Neuron (in vitro differentiated cells): ENCODE results near the gene NCKAP1.
"Not testable (repeated sequence)": the region's sequence is repeated elsewhere in the genome, so short reads cannot be mapped to it uniquely, and the experiment has no call there.

Experiments
- H2AFZ ChIP-seq: one replicate; pipeline ENCODE4 v1.6.1; 2013; ENCODE audit warnings: low read depth, mild to moderate bottlenecking, inconsistent platforms, low read length, moderate library complexity
- H3K27me3 ChIP-seq: one replicate; pipeline ENCODE4 v1.6.1; 2013; ENCODE audit warnings: low read length; ENCODE audit not compliant: insufficient read depth
- H3K36me3 ChIP-seq: one replicate; pipeline ENCODE4 v1.6.1; 2013; ENCODE audit warnings: low read length; ENCODE audit not compliant: insufficient read depth
- H3K4me1 ChIP-seq: one replicate; pipeline ENCODE4 v1.6.1; 2013; ENCODE audit warnings: low read length; ENCODE audit not compliant: insufficient read depth
- H3K4me3 ChIP-seq: 2 replicates; pipeline ENCODE4 v1.5.1; 2013; ENCODE audit warnings: mild to moderate bottlenecking, low read length, moderate library complexity
- H3K9me3 ChIP-seq: one replicate; pipeline ENCODE4 v1.6.1; 2013; ENCODE audit warnings: low read length

The NCKAP1 gene

DNA sequence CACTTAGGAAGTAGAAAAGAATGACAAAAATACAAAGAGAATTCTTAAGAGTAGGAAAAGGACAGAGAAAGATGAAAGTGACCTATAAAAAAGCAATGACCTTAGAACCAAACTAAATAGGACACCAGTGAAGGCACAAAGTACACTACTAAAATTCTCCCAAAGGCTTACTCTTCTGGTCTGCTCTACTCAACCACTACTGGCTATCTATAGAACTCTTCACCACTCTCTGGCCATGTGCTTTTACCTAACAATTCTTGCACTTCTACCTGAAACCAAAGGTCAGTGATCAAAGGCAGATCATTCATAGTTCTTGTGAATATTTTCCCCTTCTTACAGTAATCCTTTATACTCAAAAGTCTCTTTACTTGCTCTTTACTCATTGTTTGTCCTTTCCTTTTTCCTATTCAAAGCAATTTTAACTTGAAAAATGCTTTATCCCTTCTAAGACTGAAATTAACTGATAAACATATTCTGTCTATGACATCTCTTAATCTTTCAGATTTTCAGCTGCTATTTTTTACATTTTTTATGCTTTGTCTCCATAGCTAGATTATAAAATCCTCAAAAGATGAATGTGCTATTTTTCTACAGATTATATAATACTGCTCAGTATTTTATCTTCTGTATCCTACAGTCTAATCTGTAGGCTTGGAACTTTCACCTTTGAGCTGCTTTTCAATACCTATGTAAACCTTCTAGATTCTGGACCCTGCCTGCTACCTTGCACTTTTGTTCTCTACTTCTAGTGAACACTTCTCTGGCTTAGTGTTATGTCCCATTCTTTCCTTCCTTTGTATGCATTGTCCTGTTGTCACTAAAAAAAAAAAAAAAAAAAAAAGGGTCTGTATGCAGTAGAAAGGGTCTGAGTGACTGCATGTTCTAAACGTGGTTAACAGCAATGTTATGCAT lies 64.6 kb downstream of the NCKAP1 start:
- peaks cover 9% of the 10 kb centered on the region for H3K4me1 ChIP-seq
- H2AFZ ChIP-seq, result no peak overlapping the region
- H3K27me3 ChIP-seq, result no peaks in the 10 kb centered on the region
- peaks cover 64% of the 10 kb centered on the region for H3K36me3 ChIP-seq
- peaks cover 13% of the 10 kb centered on the region for H3K9me3 ChIP-seq
- no peak overlapping the region for H3K4me3 ChIP-seq

DNA sequence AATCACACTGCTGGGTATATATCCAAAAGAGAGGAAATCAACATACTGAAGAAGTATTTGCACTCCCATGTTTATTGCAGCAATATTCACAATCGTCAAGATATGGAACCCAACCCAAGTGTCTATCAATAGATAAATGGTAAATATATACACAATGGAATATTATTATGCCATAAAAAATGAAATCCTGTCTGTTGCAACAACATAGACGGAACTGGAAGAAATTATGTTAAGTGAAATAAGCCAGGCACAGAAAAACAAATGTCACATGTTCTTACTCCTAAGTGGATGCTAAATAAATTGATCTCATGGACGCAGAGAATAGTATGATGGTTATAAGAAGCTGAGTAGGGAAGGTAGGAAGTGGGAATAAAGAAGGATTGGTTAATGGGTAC lies 65.7 kb downstream of the NCKAP1 start:
- Histone ChIP-seq H3K27me3 (no peaks in the 10 kb centered on the region), H3K9me3 (peaks cover 13% of the 10 kb centered on the region), H2AFZ (no peak overlapping the region), H3K4me3 (no peak overlapping the region), H3K36me3 (peaks cover 65% of the 10 kb centered on the region), H3K4me1 (peaks cover 9% of the 10 kb centered on the region)

DNA sequence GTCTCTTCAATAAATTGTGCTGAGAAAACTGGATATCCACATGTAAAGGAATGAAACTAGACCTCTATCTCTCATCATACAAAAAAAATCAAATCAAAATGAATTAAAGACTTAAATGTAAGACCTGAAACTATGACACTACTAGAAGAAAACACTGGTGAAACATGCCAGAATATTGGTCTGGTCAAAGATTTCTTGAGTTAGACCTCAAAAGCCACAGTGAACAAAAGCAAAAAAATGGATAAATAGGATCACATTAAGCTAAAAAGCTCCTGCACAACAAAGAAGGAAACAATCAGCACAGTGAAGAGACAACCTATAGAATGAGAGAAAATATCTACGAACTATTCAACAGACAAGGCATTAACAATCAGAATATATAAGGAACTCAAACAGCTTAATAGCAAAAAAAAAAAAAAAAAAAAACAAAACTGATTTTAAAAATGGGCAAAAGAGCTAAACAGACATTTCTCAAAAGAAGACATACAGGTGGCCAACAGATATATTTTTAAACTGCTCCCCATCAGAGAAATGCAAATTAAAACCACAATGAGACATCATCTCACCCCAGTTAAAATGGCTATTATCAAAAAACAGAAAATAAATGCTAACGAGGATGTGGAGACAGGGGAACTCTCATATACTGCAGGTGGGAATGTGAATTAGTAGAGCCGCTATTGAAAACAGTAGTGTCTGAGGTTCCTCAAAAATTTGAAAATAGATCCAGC lies 66.3 kb downstream of the NCKAP1 start:
- no peaks in the 10 kb centered on the region for H3K27me3 ChIP-seq
- H3K9me3 ChIP-seq, result peaks cover 13% of the 10 kb centered on the region
- peaks cover 62% of the 10 kb centered on the region for H3K36me3 ChIP-seq

DNA sequence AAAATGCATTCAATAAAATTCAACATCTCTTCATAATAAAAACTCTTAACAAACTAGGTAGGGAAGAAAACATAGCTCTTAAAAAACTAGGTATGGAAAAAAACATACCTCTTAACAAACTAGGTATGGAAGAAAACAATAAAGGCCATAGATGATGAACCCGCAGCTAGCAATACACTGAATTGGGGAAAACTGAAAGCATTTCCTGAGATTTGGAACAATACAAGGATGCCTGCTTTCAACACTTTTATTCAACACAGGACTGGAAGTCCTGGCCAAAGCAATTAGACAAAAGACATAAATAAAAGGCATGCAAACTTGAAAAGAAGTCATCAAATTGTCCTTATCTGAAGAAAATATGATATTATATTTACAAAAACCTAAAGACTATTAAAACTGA lies 67.8 kb downstream of the NCKAP1 start:
- peaks cover 61% of the 10 kb centered on the region for H3K36me3 ChIP-seq
- H3K4me3 ChIP-seq, result no peak overlapping the region
- H3K4me1 ChIP-seq, result peaks cover 9% of the 10 kb centered on the region
- no peaks in the 10 kb centered on the region for H3K27me3 ChIP-seq
- H2AFZ ChIP-seq, result no peak overlapping the region
- peaks cover 13% of the 10 kb centered on the region for H3K9me3 ChIP-seq

More for the DNA sequence above, 66.3 kb downstream of the NCKAP1 start:
- no peak overlapping the region for H3K4me3 ChIP-seq
- peaks cover 9% of the 10 kb centered on the region for H3K4me1 ChIP-seq
- no peak overlapping the region for H2AFZ ChIP-seq

DNA sequence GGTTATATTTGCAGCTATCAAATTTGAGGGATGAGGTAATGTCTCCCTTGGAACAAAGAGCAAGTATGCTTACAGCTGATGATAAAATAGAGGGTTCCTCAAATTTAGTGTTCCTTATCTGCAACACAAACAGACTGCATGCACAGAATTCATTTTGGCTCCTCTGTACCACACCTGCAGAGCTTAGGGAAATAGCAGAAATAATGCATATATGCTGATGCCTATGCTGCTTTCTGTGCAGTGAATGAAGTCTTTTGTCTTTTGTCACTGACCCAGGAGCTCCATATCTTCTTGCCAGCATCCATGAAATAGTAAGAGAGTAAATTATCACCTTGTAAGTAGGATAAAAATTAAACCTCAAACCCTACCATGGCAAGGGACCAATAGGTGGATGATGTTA lies 69.8 kb downstream of the NCKAP1 start:
- no peak overlapping the region for H3K4me3 ChIP-seq
- peaks cover 13% of the 10 kb centered on the region for H3K9me3 ChIP-seq
- H3K36me3 ChIP-seq, result peaks cover 66% of the 10 kb centered on the region
- H3K4me1 ChIP-seq, result no peaks in the 10 kb centered on the region
- no peaks in the 10 kb centered on the region for H3K27me3 ChIP-seq
- no peak overlapping the region for H2AFZ ChIP-seq

DNA sequence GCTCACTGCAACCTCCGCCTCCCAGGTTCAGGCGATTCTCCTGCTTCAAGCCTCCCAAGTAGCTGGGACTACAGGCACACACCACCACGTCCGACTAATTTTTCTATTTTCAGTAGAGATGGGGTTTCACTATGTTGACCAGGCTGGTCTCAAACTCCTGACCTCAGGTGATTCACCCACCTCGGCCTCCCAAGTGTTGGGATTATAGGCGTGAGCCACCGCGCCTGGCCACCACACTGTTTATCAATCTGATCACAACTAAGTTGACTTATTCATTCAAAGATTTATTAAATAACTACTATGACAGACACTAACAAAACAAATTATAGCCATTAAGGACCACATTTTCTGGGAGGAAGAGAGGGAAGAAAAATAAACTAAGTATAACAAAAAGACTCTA lies 71.9 kb downstream of the NCKAP1 start:
- H3K4me1 ChIP-seq, H3K4me3 ChIP-seq: not testable (repeated sequence)
- H3K36me3 ChIP-seq, result peaks cover 65% of the 10 kb centered on the region

DNA sequence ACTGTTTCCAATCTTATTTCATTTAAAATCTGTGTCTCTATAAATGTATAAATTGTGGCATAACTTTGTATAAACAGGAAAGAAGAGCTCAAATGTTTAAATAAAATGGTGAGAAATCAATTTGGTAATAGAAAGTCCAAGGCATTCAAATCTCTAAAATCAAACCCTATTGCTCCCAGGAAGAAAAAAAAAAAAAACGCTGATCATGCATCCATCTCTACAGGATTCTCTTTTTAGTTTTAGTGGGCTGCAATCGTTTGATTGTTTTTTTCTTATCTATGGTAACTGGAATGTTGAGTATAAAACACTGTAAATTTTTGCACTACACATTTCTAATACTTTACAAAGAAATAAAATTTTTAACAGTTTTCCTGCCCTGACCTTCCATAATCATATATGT lies 75.6 kb downstream of the NCKAP1 start:
- peaks cover 52% of the 10 kb centered on the region for H3K36me3 ChIP-seq
- H3K4me3 ChIP-seq, result no peak overlapping the region
- no peaks in the 10 kb centered on the region for H3K4me1 ChIP-seq
- H3K27me3 ChIP-seq, result no peaks in the 10 kb centered on the region
- H2AFZ ChIP-seq, result no peak overlapping the region
- H3K9me3 ChIP-seq, result no peaks in the 10 kb centered on the region

More for the DNA sequence above, 71.9 kb downstream of the NCKAP1 start:
- H3K27me3 ChIP-seq, H2AFZ ChIP-seq, H3K9me3 ChIP-seq: not testable (repeated sequence)

DNA sequence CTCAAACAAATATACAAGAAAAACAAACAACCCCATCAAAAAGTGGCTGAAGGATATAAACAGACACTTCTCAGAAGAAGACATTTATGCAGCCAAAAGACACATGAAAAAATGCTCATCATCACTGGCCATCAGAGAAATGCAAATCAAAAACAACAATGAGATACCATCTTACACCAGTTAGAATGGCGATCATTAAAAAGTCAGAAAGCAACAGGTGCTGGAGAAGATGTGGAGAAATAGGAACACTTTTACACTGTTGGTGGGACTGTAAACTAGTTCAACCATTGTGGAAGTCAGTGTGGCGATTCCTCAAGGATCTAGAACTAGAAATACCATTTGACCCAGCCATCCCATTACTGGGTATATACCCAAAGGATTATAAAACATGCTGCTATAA lies 77.4 kb downstream of the NCKAP1 start:
- not testable (repeated sequence) for H3K4me3 ChIP-seq, H3K9me3 ChIP-seq, H2AFZ ChIP-seq, H3K27me3 ChIP-seq, H3K4me1 ChIP-seq
- H3K36me3 ChIP-seq, result peaks cover 55% of the 10 kb centered on the region

DNA sequence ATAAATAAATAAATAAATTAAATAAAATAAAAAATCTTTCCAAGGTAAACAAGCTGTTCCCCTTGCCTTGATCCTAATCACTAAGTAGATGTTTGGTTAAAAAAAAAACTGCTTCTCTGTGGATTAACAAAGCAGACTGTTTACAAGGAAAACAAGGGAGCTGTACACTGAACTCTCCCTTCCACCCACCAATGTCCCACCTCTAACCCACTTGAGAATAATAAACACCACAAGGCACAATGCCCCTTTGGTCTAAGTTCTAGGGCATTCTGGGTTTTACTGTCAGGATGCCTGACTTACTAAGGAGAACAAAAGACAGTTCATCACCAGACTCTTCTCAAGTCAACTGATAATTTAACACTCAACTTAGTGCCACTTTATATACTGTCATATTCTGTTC lies 83.5 kb downstream of the NCKAP1 start:
- H3K27me3 ChIP-seq, result no peaks in the 10 kb centered on the region
- H3K9me3 ChIP-seq, result no peaks in the 10 kb centered on the region
- H3K4me3 ChIP-seq, result no peak overlapping the region
- no peaks in the 10 kb centered on the region for H3K4me1 ChIP-seq
- no peak overlapping the region for H2AFZ ChIP-seq
- peaks cover 66% of the 10 kb centered on the region for H3K36me3 ChIP-seq

DNA sequence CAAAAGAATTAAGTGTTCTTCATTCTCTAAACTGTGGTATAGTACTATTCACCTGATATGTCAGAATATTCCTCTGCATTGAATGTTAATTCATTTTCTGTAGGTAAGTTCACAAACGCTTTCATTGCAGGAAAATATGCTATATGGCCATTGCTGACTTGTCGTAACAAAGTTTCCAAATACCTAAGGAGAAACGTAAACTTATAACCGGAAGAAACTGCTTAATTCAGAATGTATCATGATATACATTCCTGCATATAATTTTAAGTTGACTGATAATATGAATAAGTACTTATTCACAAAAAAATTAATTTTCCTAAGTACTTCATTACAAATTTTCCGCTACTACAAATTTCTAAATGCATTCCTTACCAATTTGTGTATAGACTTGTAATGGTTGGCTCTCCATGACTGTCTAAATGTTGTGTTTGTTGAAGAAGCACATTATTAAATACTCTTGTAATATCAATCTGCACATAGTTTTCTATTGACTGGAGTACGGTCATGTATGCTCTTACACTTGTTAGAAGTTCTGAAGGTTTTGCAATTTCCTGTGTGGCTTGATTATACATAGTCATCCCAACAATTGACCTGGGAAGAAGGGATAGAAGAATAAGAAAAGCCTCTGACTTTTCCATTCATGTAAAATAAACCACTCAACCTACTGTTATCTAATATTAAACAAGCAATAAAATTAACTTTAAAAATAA lies 85.4 kb downstream of the NCKAP1 start:
- no peaks in the 10 kb centered on the region for H3K9me3 ChIP-seq
- H3K27me3 ChIP-seq, result no peaks in the 10 kb centered on the region
- H2AFZ ChIP-seq, result no peak overlapping the region
- H3K36me3 ChIP-seq, result peaks cover 60% of the 10 kb centered on the region
- H3K4me3 ChIP-seq, result no peak overlapping the region
- no peaks in the 10 kb centered on the region for H3K4me1 ChIP-seq

DNA sequence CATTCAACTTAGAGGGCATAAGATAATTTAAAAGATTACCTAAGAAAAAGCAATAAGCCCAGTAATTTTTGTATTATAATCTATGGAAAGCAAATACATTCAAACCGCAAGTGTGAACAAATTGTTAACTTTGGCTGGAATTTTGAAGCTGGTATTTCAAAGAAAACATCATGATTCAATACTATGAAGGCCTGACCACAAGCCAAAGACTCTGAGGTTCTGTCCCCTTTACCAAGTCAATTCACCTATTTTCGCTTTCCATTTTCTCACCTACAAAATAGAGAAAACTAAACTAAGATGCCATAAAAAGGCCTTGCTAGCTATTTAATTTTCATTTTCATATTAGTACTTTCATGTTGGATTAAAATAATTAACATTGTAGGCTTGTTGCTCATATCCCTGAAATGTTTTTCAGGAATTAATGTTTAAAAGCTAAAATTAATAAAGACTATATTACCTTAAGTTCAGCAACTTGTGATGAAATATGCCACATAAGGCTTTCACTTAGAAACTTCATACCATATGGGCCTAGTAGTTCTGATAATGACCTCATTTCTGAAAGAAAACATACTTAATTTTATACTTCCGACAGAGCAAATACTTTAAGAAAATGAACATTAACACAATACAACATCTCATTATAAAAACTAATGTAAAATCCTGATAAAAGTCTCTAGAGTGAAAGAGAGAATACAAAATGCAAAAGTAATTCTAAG lies 86.2 kb downstream of the NCKAP1 start:
- Histone ChIP-seq H2AFZ (no peak overlapping the region), H3K27me3 (no peaks in the 10 kb centered on the region), H3K9me3 (no peaks in the 10 kb centered on the region), H3K4me3 (no peak overlapping the region), H3K36me3 (peaks cover 57% of the 10 kb centered on the region), H3K4me1 (no peaks in the 10 kb centered on the region)

DNA sequence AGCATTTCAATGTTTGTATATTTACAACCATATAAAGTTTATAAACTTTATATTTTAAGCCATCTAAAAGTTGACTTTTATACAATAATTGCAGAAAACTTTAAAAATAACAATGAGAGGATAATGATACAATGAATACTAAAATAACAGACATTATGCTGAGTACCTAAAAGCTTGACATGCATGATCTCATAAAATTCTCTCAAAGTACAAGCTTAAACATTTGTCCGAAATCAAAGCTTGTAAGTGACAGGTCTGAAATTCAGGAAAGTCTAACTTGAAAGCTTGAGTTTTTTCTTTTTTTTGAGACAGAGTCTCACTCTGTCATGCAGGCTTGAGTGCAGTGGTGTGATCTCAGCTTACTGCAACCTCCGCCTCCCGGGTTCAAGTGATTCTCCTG lies 87.7 kb downstream of the NCKAP1 start:
- H2AFZ ChIP-seq, result no peak overlapping the region
- H3K27me3 ChIP-seq, result no peaks in the 10 kb centered on the region
- peaks cover 59% of the 10 kb centered on the region for H3K36me3 ChIP-seq
- H3K9me3 ChIP-seq, result no peaks in the 10 kb centered on the region
- H3K4me3 ChIP-seq, result no peak overlapping the region
- no peaks in the 10 kb centered on the region for H3K4me1 ChIP-seq
